ENCODE data around the gene KDM3B.

GRCh38 chr5:138369706-138370105 is 17.2 kb downstream of the KDM3B start:
- no peak for TF ChIP-seq CTCF (IDR thresholded peaks at IDR 0.05; ENCODE audit: low read depth, low read length, poor library complexity, severe bottlenecking)
- TF ChIP-seq EZH2phosphoT487 (IDR thresholded peaks at IDR 0.05; ENCODE audit: borderline replicate concordance, low read length) = no peak
